ENCODE measurements around the gene POU6F1.

- no peak for TF ChIP-seq POLR2AphosphoS5 (IDR thresholded peaks at IDR 0.05)
- TF ChIP-seq CTCF (IDR thresholded peaks at IDR 0.05), result no peak
Measured at GRCh38 chr12:51229116-51229809, 11.4 kb upstream of the POU6F1 start.

Measured in upper lobe of left lung (tissue), 4 donors.